Measurements from ENCODE around the gene MIDN. TPM values are rescaled to one million over a fixed set of nuclear protein-coding genes. Genes with fewer than 3 reads are reported as not detected.

MIDN gene
- total and polyA plus RNA-seq, 2 donors (not counting 1 experiment from before 2014, with no cell fraction given), result 12.0 to 18.8 TPM

- DNase-seq (ENCODE audit: low read depth in 2 of 2), result no peak
- no peak overlapping the region for H3K4me3 ChIP-seq (replicated peaks in 1 of 4; ENCODE audit: control extremely low read depth in 1 of 4, insufficient read depth in 1 of 4, low read depth in 3 of 4, low read length in 4 of 4)
- H3K9ac ChIP-seq (ENCODE audit: insufficient read depth, low read length), result no peak overlapping the region
- no peaks in the 10 kb centered on the region for H3K27me3 ChIP-seq (ENCODE audit: control insufficient read depth, insufficient read depth, low read length)
- H3K79me2 ChIP-seq (ENCODE audit: control insufficient read depth, insufficient read depth, low read length), result no peaks in the 10 kb centered on the region
- no peaks in the 10 kb centered on the region for H3K9me3 ChIP-seq (ENCODE audit: control insufficient read depth, insufficient read depth, low read depth, low read length)
- no peaks in the 10 kb centered on the region for H4K20me1 ChIP-seq (ENCODE audit: control insufficient read depth, extremely low read depth, insufficient read depth, low read length)
- TF ChIP-seq CTCF (conservative IDR thresholded peaks at IDR 0.05 in 1 of 2, IDR thresholded peaks at IDR 0.05 in 1 of 2; ENCODE audit: low read depth in 1 of 2, low read length in 2 of 2) (no peak), EZH2 (IDR thresholded peaks at IDR 0.05; ENCODE audit: low read length, missing control alignments) (no peak)
- H3K4me2 ChIP-seq (ENCODE audit: extremely low read depth, insufficient read depth, low read length), result no peak overlapping the region
- H3K4me1 ChIP-seq (ENCODE audit: control insufficient read depth, extremely low read depth, insufficient read depth, low read length), result no peaks in the 10 kb centered on the region
- no peak overlapping the region for H2AFZ ChIP-seq (ENCODE audit: low read length)
- peaks cover 29% of the 10 kb centered on the region for H3K36me3 ChIP-seq (ENCODE audit: control insufficient read depth, insufficient read depth, low read length)
- no peak overlapping the region for H3K27ac ChIP-seq (ENCODE audit: insufficient read depth, low read length)
Observed at GRCh38 chr19:1227304-1228054, 20.9 kb upstream of the MIDN start.

- Histone ChIP-seq H3K9me3 (ENCODE audit: control insufficient read depth, insufficient read depth, low read depth, low read length) (no peaks in the 10 kb centered on the region), H4K20me1 (ENCODE audit: control insufficient read depth, extremely low read depth, insufficient read depth, low read length) (no peaks in the 10 kb centered on the region), H3K79me2 (ENCODE audit: control insufficient read depth, insufficient read depth, low read length) (no peaks in the 10 kb centered on the region), H3K27ac (ENCODE audit: insufficient read depth, low read length) (no peak overlapping the region), H3K36me3 (ENCODE audit: control insufficient read depth, insufficient read depth, low read length) (peaks cover 26% of the 10 kb centered on the region), H3K4me3 (replicated peaks in 1 of 4; ENCODE audit: control extremely low read depth in 1 of 4, insufficient read depth in 1 of 4, low read depth in 3 of 4, low read length in 4 of 4) (no peak overlapping the region), H3K27me3 (ENCODE audit: control insufficient read depth, insufficient read depth, low read length) (no peaks in the 10 kb centered on the region), H3K4me1 (ENCODE audit: control insufficient read depth, extremely low read depth, insufficient read depth, low read length) (peaks cover 7% of the 10 kb centered on the region), H3K9ac (ENCODE audit: insufficient read depth, low read length) (no peak overlapping the region), H3K4me2 (ENCODE audit: extremely low read depth, insufficient read depth, low read length) (no peak overlapping the region), H2AFZ (ENCODE audit: low read length) (no peak overlapping the region)
- no peak for DNase-seq (ENCODE audit: low read depth in 2 of 2)
- TF ChIP-seq CTCF (conservative IDR thresholded peaks at IDR 0.05 in 1 of 2, IDR thresholded peaks at IDR 0.05 in 1 of 2; ENCODE audit: low read depth in 1 of 2, low read length in 2 of 2), result no peak
- TF ChIP-seq EZH2 (IDR thresholded peaks at IDR 0.05; ENCODE audit: low read length, missing control alignments), result no peak
Observed at GRCh38 chr19:1228161-1228957, 20.0 kb upstream of the MIDN start.
